ENCODE measurements around the gene ICE2.

The ICE2 gene

GRCh38 chr15:60384526-60385126 is 94.3 kb downstream of the ICE2 start:
- H3K27ac Mint-ChIP-seq, result no peak overlapping the region
- ATAC-seq, result no peak
- peaks cover 21% of the 10 kb centered on the region for H3K4me1 Mint-ChIP-seq
- H3K36me3 Mint-ChIP-seq, result peaks cover 50% of the 10 kb centered on the region
- no peaks in the 10 kb centered on the region for H3K9me3 Mint-ChIP-seq
- H3K4me3 Mint-ChIP-seq, result no peak overlapping the region
- no peaks in the 10 kb centered on the region for H3K27me3 Mint-ChIP-seq

GRCh38 chr15:60384053-60384452 is 94.9 kb downstream of the ICE2 start:
- Mint-ChIP-seq H3K36me3 (peaks cover 46% of the 10 kb centered on the region), H3K27me3 (no peaks in the 10 kb centered on the region), H3K27ac (no peak overlapping the region), H3K4me1 (peaks cover 15% of the 10 kb centered on the region), H3K9me3 (no peaks in the 10 kb centered on the region), H3K4me3 (no peak overlapping the region)
- no peak for ATAC-seq

GRCh38 chr15:60382773-60383674 is 95.9 kb downstream of the ICE2 start:
- ATAC-seq, result no peak
- Mint-ChIP-seq H3K36me3 (peaks cover 46% of the 10 kb centered on the region), H3K4me1 (peaks cover 8% of the 10 kb centered on the region), H3K27ac (no peak overlapping the region), H3K9me3 (no peaks in the 10 kb centered on the region), H3K4me3 (no peak overlapping the region), H3K27me3 (no peaks in the 10 kb centered on the region)

DNA sequence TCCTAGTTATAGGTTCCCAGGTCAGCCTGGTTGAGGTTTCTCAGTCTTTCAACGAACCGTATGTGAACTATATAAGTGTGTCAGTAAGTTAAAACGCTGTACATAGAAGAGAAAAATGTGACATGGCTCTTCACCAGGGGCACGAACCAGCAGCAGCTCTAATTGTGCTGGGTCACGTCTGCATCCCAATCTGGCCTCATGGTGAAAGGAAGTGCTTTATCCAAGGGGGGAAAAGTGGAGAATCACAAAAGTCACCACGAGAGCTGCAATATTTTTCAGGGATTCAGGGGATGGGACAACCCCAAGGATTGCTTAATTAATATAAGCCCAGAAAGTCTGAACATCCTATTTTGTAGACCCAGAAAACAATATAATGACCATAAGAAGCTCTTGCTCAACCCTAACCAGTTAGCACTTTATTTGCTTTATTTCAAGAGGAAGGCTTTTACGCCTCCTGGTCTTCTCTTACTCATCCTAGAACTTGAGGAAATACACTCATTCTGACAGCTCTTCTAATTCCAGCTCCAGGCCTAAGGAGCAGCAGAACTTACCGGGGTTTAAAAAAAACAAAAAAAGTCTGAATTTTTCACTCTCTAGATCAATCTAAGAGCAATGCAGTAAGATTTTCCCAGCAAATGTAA is 97.7 kb downstream of the ICE2 start:
- no peak overlapping the region for H3K4me3 Mint-ChIP-seq
- no peaks in the 10 kb centered on the region for H3K4me1 Mint-ChIP-seq
- no peak overlapping the region for H3K27ac Mint-ChIP-seq
- H3K9me3 Mint-ChIP-seq, result no peaks in the 10 kb centered on the region
- H3K27me3 Mint-ChIP-seq, result no peaks in the 10 kb centered on the region
- no peak for ATAC-seq
- H3K36me3 Mint-ChIP-seq, result peaks cover 45% of the 10 kb centered on the region

GRCh38 chr15:60379525-60380274 is 99.2 kb downstream of the ICE2 start:
- Mint-ChIP-seq H3K27me3 (no peaks in the 10 kb centered on the region), H3K27ac (no peak overlapping the region), H3K4me1 (peaks cover 4% of the 10 kb centered on the region), H3K36me3 (peaks cover 53% of the 10 kb centered on the region), H3K9me3 (no peaks in the 10 kb centered on the region), H3K4me3 (no peak overlapping the region)
- no peak for ATAC-seq

DNA sequence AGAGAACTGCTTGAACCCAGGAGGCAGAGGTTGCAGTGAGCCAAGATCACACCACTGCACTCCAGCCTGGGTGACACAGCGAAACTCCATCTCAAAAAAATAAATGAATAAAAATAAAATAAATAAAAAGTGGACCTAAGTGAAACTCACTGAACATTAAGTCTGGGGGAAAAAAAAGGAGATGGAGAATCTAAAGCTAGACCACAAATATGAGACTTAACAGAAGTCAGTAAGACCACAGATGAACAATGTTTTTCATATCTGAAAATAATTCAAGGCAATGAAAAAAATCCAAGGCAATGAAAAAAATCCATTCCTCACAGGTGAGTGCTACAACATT is 99.8 kb downstream of the ICE2 start:
- peaks cover 52% of the 10 kb centered on the region for H3K36me3 Mint-ChIP-seq
- no peaks in the 10 kb centered on the region for H3K27me3 Mint-ChIP-seq
- H3K9me3 Mint-ChIP-seq, result no peaks in the 10 kb centered on the region
- ATAC-seq, result no peak
- H3K4me1 Mint-ChIP-seq, result peaks cover 4% of the 10 kb centered on the region
- no peak overlapping the region for H3K4me3 Mint-ChIP-seq
- H3K27ac Mint-ChIP-seq, result no peak overlapping the region

DNA sequence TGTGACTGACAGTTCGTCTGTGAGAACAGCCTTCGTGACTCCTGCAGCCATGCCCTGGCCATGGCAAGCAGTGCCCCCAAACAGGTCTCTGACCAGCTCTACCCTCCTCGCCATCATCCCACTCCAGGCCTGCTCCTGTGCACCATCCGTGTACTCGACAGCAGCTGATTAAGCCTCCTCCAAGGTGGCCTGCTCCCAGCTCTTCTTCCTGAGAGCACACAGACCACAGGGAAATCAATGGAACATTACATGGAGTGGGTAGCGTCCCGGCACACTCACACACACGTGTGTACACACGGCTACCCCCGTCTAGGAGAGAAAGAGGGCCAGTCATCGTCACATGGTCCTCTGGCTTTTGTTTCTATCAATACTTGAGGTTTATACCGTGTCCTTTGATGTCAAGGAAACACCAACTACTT is 102.3 kb downstream of the ICE2 start:
- Mint-ChIP-seq H3K4me1 (peaks cover 4% of the 10 kb centered on the region), H3K9me3 (no peaks in the 10 kb centered on the region), H3K36me3 (peaks cover 48% of the 10 kb centered on the region), H3K4me3 (no peak overlapping the region), H3K27me3 (no peaks in the 10 kb centered on the region), H3K27ac (no peak overlapping the region)
- no peak for ATAC-seq

- Mint-ChIP-seq H3K4me3 (no peak overlapping the region), H3K27ac (no peak overlapping the region), H3K27me3 (no peaks in the 10 kb centered on the region), H3K9me3 (no peaks in the 10 kb centered on the region), H3K4me1 (peaks cover 4% of the 10 kb centered on the region), H3K36me3 (peaks cover 52% of the 10 kb centered on the region)
- ATAC-seq, result no peak
These were observed 103.6 kb downstream of the ICE2 start for GRCh38 chr15:60375306-60375705.

DNA sequence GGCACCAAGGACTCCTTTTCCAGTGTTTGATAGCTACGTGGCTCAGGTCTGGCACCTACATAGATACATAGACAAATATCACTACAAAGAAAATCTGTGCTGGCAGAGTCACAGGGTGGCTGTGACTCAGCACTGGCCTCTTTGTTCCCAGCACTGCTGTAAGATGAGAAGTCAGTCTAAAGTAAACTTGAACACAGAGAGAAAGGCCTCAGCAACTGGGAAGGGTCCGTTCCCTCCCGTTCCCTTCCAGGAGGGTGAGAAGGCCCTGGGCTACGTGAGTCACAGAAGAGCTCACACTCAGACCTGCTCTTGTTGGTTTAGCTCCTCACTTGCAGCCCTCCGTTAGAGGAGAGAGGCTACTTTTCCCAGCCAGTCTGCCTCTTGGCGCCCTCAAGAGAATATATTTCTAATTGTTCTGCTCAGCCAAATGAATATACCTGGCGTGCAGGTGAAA is 104.3 kb downstream of the ICE2 start:
- Mint-ChIP-seq H3K4me1 (peaks cover 4% of the 10 kb centered on the region), H3K27ac (no peak overlapping the region), H3K36me3 (peaks cover 52% of the 10 kb centered on the region), H3K4me3 (no peak overlapping the region), H3K27me3 (no peaks in the 10 kb centered on the region), H3K9me3 (no peaks in the 10 kb centered on the region)
- no peak for ATAC-seq

GRCh38 chr15:60374209-60374608 is 104.7 kb downstream of the ICE2 start:
- Mint-ChIP-seq H3K36me3 (peaks cover 55% of the 10 kb centered on the region), H3K27me3 (no peaks in the 10 kb centered on the region), H3K4me1 (peaks cover 4% of the 10 kb centered on the region), H3K4me3 (no peak overlapping the region), H3K27ac (no peak overlapping the region), H3K9me3 (no peaks in the 10 kb centered on the region)
- ATAC-seq, result no peak

GRCh38 chr15:60373745-60374144 is 105.2 kb downstream of the ICE2 start:
- Mint-ChIP-seq H3K4me3 (no peak overlapping the region), H3K27ac (no peak overlapping the region), H3K27me3 (no peaks in the 10 kb centered on the region), H3K9me3 (no peaks in the 10 kb centered on the region), H3K36me3 (peaks cover 57% of the 10 kb centered on the region), H3K4me1 (peaks cover 4% of the 10 kb centered on the region)
- ATAC-seq, result no peak

DNA sequence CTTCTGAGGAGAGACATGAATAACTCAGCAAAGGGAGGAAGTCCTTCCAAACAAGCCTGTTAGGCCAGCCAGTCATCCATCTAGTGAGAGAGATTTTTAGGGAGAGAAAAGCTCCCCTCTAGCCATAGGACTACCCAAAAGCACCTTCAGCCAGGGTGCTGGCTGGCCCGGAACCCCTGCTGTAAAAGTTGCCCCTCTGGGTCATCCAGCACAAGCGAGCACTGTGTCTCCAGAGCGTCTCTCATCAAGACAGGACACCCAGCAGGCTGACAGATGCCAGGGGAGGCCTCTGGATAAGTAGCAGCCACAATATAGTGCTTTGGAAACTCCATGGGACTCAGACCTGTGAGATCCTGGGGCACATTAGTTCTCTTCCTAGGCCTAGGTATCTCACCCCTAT is 105.6 kb downstream of the ICE2 start:
- ATAC-seq, result no peak
- Mint-ChIP-seq H3K27me3 (no peaks in the 10 kb centered on the region), H3K36me3 (peaks cover 57% of the 10 kb centered on the region), H3K9me3 (no peaks in the 10 kb centered on the region), H3K27ac (peak overlapping the region; percentile 32), H3K4me1 (peaks cover 4% of the 10 kb centered on the region), H3K4me3 (no peak overlapping the region)

DNA sequence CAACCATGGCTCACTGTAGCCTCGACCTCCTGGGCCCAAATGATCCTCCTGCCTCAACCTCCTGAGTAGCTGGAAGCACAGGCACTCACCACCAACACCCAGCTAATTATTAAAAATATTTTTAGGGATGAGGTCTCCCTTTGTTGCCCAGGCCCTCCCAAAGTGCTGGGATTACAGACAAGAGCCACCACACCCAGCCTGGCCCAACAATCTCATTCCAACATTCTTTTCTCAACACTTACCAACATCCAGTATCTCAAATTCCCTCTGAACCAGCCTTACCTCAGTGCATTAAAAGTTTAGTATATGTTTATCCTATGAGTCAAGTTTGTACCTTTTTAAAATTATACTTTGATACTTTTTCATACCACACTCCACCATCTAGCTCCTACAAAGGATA is 106.2 kb downstream of the ICE2 start:
- no peak for ATAC-seq
- H3K36me3 Mint-ChIP-seq, result peaks cover 57% of the 10 kb centered on the region
- no peaks in the 10 kb centered on the region for H3K9me3 Mint-ChIP-seq
- H3K4me3 Mint-ChIP-seq, result no peak overlapping the region
- H3K4me1 Mint-ChIP-seq, result peaks cover 4% of the 10 kb centered on the region
- H3K27me3 Mint-ChIP-seq, result no peaks in the 10 kb centered on the region
- peak overlapping the region; percentile 32 for H3K27ac Mint-ChIP-seq

DNA sequence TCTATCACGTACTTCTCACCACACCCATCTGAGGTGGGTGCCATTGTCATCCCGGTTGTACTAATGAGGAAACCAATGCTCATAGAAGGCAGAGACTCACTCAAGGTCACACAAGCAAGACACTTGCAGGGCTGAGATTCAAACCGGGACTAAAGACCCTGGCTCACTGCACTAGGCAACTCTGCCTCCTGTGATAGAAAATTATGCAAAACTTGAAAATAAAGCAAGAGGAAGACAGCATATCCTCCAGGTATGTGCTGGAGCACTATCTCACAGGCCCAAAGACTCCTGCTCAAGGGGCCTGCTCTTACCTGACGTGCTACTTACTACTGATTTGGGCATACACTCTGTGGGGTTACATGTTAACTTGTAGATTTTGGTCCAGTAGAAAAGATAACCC is 106.7 kb downstream of the ICE2 start:
- Mint-ChIP-seq H3K9me3 (no peaks in the 10 kb centered on the region), H3K27me3 (no peaks in the 10 kb centered on the region), H3K36me3 (peaks cover 57% of the 10 kb centered on the region), H3K4me3 (no peak overlapping the region), H3K4me1 (peaks cover 4% of the 10 kb centered on the region), H3K27ac (no peak overlapping the region)
- no peak for ATAC-seq

All from stimulated activated memory B cell treated with anti-CD40 and anti-IgM and Interleukin-4, amounts not matched to agents 10 μg/mL and 1 μg/mL and 100 μg/mL, for 72 hours (primary cell).